ENCODE data around the gene STPG3.

STPG3 gene

GRCh38 chr9:137296670-137297664 is 45.9 kb downstream of the STPG3 start:
- H3K4me1 ChIP-seq (ENCODE audit: control insufficient read depth in 2 of 2, insufficient read depth in 2 of 2, low read length in 2 of 2), result peaks cover 35 to 50% of the 10 kb centered on the region in 2 donors
- H3K4me3 ChIP-seq (ENCODE audit: low read length in 2 of 2), result peak overlapping the region; percentile 82 to 87
- peaks cover 3 to 20% of the 10 kb centered on the region in 2 donors for H3K27me3 ChIP-seq (ENCODE audit: control insufficient read depth in 2 of 2, insufficient read depth in 2 of 2, low read length in 2 of 2)
- peak overlapping the region; percentile 94 to 95 for H3K27ac ChIP-seq (ENCODE audit: low read depth in 2 of 2, low read length in 2 of 2)
- peaks cover 0 to 3% of the 10 kb centered on the region in 2 donors for H3K36me3 ChIP-seq (ENCODE audit: control insufficient read depth in 2 of 2, insufficient read depth in 2 of 2, low read length in 2 of 2)
- H3K9ac ChIP-seq (ENCODE audit: low read depth in 1 of 2, low read length in 2 of 2), result peak overlapping the region; percentile 79 to 93
- H3K9me3 ChIP-seq (ENCODE audit: control insufficient read depth in 2 of 2, low read length in 2 of 2), result no peaks in the 10 kb centered on the region

GRCh38 chr9:137297966-137298365 is 46.9 kb downstream of the STPG3 start:
- Histone ChIP-seq H3K27ac (ENCODE audit: low read depth in 2 of 2, low read length in 2 of 2) (peak overlapping the region; percentile 94 to 95), H3K9ac (ENCODE audit: low read depth in 1 of 2, low read length in 2 of 2) (peak overlapping the region; percentile 84 to 93), H3K4me1 (ENCODE audit: control insufficient read depth in 2 of 2, insufficient read depth in 2 of 2, low read length in 2 of 2) (peaks cover 40 to 51% of the 10 kb centered on the region in 2 donors), H3K27me3 (ENCODE audit: control insufficient read depth in 2 of 2, insufficient read depth in 2 of 2, low read length in 2 of 2) (peaks cover 3 to 20% of the 10 kb centered on the region in 2 donors), H3K4me3 (ENCODE audit: low read length in 2 of 2) (peak overlapping the region; percentile 87 to 90), H3K36me3 (ENCODE audit: control insufficient read depth in 2 of 2, insufficient read depth in 2 of 2, low read length in 2 of 2) (peaks cover 0 to 3% of the 10 kb centered on the region in 2 donors), H3K9me3 (ENCODE audit: control insufficient read depth in 2 of 2, low read length in 2 of 2) (no peaks in the 10 kb centered on the region)

- H3K9me3 ChIP-seq (ENCODE audit: control insufficient read depth in 2 of 2, low read length in 2 of 2), result no peaks in the 10 kb centered on the region
- H3K27me3 ChIP-seq (ENCODE audit: control insufficient read depth in 2 of 2, insufficient read depth in 2 of 2, low read length in 2 of 2), result peaks cover 3 to 20% of the 10 kb centered on the region in 2 donors
- H3K4me3 ChIP-seq (ENCODE audit: low read length in 2 of 2), result peak overlapping the region; percentile 87 to 90
- peaks cover 0 to 3% of the 10 kb centered on the region in 2 donors for H3K36me3 ChIP-seq (ENCODE audit: control insufficient read depth in 2 of 2, insufficient read depth in 2 of 2, low read length in 2 of 2)
- H3K4me1 ChIP-seq (ENCODE audit: control insufficient read depth in 2 of 2, insufficient read depth in 2 of 2, low read length in 2 of 2), result peaks cover 45 to 54% of the 10 kb centered on the region in 2 donors
- peak overlapping the region; percentile 94 to 95 for H3K27ac ChIP-seq (ENCODE audit: low read depth in 2 of 2, low read length in 2 of 2)
- H3K9ac ChIP-seq (ENCODE audit: low read depth in 1 of 2, low read length in 2 of 2), result peak overlapping the region; percentile 84 to 93
These were observed 47.5 kb downstream of the STPG3 start for GRCh38 chr9:137298401-137299202.

- H3K4me3 ChIP-seq (ENCODE audit: low read length in 2 of 2), result peak overlapping the region; percentile 87 to 90
- H3K4me1 ChIP-seq (ENCODE audit: control insufficient read depth in 2 of 2, insufficient read depth in 2 of 2, low read length in 2 of 2), result peaks cover 49 to 54% of the 10 kb centered on the region in 2 donors
These were observed 48.1 kb downstream of the STPG3 start for GRCh38 chr9:137299203-137299565.

GRCh38 chr9:137299938-137300337 is 48.9 kb downstream of the STPG3 start:
- Histone ChIP-seq H3K27me3 (ENCODE audit: control insufficient read depth in 2 of 2, insufficient read depth in 2 of 2, low read length in 2 of 2) (peaks cover 3 to 16% of the 10 kb centered on the region in 2 donors), H3K4me1 (ENCODE audit: control insufficient read depth in 2 of 2, insufficient read depth in 2 of 2, low read length in 2 of 2) (peaks cover 50 to 54% of the 10 kb centered on the region in 2 donors), H3K4me3 (ENCODE audit: low read length in 2 of 2) (peak overlapping the region; percentile 87 to 90), H3K9ac (ENCODE audit: low read depth in 1 of 2, low read length in 2 of 2) (peak overlapping the region; percentile 84 to 93), H3K27ac (ENCODE audit: low read depth in 2 of 2, low read length in 2 of 2) (peak overlapping the region; percentile 94 to 95), H3K9me3 (ENCODE audit: control insufficient read depth in 2 of 2, low read length in 2 of 2) (no peaks in the 10 kb centered on the region), H3K36me3 (ENCODE audit: control insufficient read depth in 2 of 2, insufficient read depth in 2 of 2, low read length in 2 of 2) (peaks cover 0 to 3% of the 10 kb centered on the region in 2 donors)

More at GRCh38 chr9:137299203-137299565, 48.1 kb downstream of the STPG3 start:
- Histone ChIP-seq H3K27ac (ENCODE audit: low read depth in 2 of 2, low read length in 2 of 2) (peak overlapping the region; percentile 94 to 95), H3K36me3 (ENCODE audit: control insufficient read depth in 2 of 2, insufficient read depth in 2 of 2, low read length in 2 of 2) (peaks cover 0 to 3% of the 10 kb centered on the region in 2 donors), H3K9me3 (ENCODE audit: control insufficient read depth in 2 of 2, low read length in 2 of 2) (no peaks in the 10 kb centered on the region), H3K27me3 (ENCODE audit: control insufficient read depth in 2 of 2, insufficient read depth in 2 of 2, low read length in 2 of 2) (peaks cover 3 to 18% of the 10 kb centered on the region in 2 donors), H3K9ac (ENCODE audit: low read depth in 1 of 2, low read length in 2 of 2) (peak overlapping the region; percentile 84 to 93)

GRCh38 chr9:137300567-137301080 is 49.5 kb downstream of the STPG3 start:
- H3K27ac ChIP-seq (ENCODE audit: low read depth in 2 of 2, low read length in 2 of 2), result peak overlapping the region; percentile 94 to 95
- H3K4me1 ChIP-seq (ENCODE audit: control insufficient read depth in 2 of 2, insufficient read depth in 2 of 2, low read length in 2 of 2), result peaks cover 55 to 57% of the 10 kb centered on the region in 2 donors
- peak overlapping the region; percentile 90 to 93 for H3K9ac ChIP-seq (ENCODE audit: low read depth in 1 of 2, low read length in 2 of 2)
- peak overlapping the region; percentile 87 to 90 for H3K4me3 ChIP-seq (ENCODE audit: low read length in 2 of 2)
- H3K36me3 ChIP-seq (ENCODE audit: control insufficient read depth in 2 of 2, insufficient read depth in 2 of 2, low read length in 2 of 2), result peaks cover 0 to 3% of the 10 kb centered on the region in 2 donors
- H3K27me3 ChIP-seq (ENCODE audit: control insufficient read depth in 2 of 2, insufficient read depth in 2 of 2, low read length in 2 of 2), result peaks cover 3 to 16% of the 10 kb centered on the region in 2 donors
- H3K9me3 ChIP-seq (ENCODE audit: control insufficient read depth in 2 of 2, low read length in 2 of 2), result no peaks in the 10 kb centered on the region

GRCh38 chr9:137301081-137301947 is 50.2 kb downstream of the STPG3 start:
- Histone ChIP-seq H3K4me3 (ENCODE audit: low read length in 2 of 2) (peak overlapping the region; percentile 87 to 90), H3K9ac (ENCODE audit: low read depth in 1 of 2, low read length in 2 of 2) (peak overlapping the region; percentile 90 to 93), H3K36me3 (ENCODE audit: control insufficient read depth in 2 of 2, insufficient read depth in 2 of 2, low read length in 2 of 2) (peaks cover 0 to 3% of the 10 kb centered on the region in 2 donors), H3K4me1 (ENCODE audit: control insufficient read depth in 2 of 2, insufficient read depth in 2 of 2, low read length in 2 of 2) (peaks cover 60 to 62% of the 10 kb centered on the region in 2 donors), H3K9me3 (ENCODE audit: control insufficient read depth in 2 of 2, low read length in 2 of 2) (no peaks in the 10 kb centered on the region), H3K27me3 (ENCODE audit: control insufficient read depth in 2 of 2, insufficient read depth in 2 of 2, low read length in 2 of 2) (peaks cover 3 to 16% of the 10 kb centered on the region in 2 donors), H3K27ac (ENCODE audit: low read depth in 2 of 2, low read length in 2 of 2) (peak overlapping the region; percentile 94 to 95)

GRCh38 chr9:137302118-137302448 is 51.0 kb downstream of the STPG3 start, which contains the start of gene NRARP:
Gene NRARP, minus strand, starts transcription at chr9:137302271. Its CDS starts 343 bp downstream, at chr9:137301928.
- Histone ChIP-seq H3K9me3 (ENCODE audit: control insufficient read depth in 2 of 2, low read length in 2 of 2) (no peaks in the 10 kb centered on the region), H3K4me3 (ENCODE audit: low read length in 2 of 2) (peak within 1 kb of the TSS; percentile 87 to 90), H3K36me3 (ENCODE audit: control insufficient read depth in 2 of 2, insufficient read depth in 2 of 2, low read length in 2 of 2) (peaks cover 0 to 3% of the 10 kb centered on the region in 2 donors), H3K27ac (ENCODE audit: low read depth in 2 of 2, low read length in 2 of 2) (peak within 1 kb of the TSS; percentile 94 to 98), H3K4me1 (ENCODE audit: control insufficient read depth in 2 of 2, insufficient read depth in 2 of 2, low read length in 2 of 2) (peaks cover 62 to 64% of the 10 kb centered on the region in 2 donors), H3K27me3 (ENCODE audit: control insufficient read depth in 2 of 2, insufficient read depth in 2 of 2, low read length in 2 of 2) (peaks cover 3 to 14% of the 10 kb centered on the region in 2 donors), H3K9ac (ENCODE audit: low read depth in 1 of 2, low read length in 2 of 2) (peak within 1 kb of the TSS; percentile 90 to 93)

All from mucosa of rectum (tissue), 2 donors.